GM12878 (cell line): ENCODE measurements around the gene EXOC3L1. TPM values are rescaled to one million over a fixed set of nuclear protein-coding genes. Genes with fewer than 3 reads are reported as not detected.

Source experiments
- ATAC-seq: fragments of 200-7000 bp; cut with Tn5 transposase; 3 replicates; pipeline ENCODE4 v1.9.1; 2020; ENCODE audit warnings: mild to moderate bottlenecking, moderate library complexity
- BruUV-seq: library from RNA; stranded (reverse); fragments of 400-500 nt; replicated peaks from 2 replicates; lab custom pipeline; 2021; lab: Mats Ljungman, UMichigan
- CTCF ChIA-PET: fragments of 300-600 bp; sonication (Branson Sonifier 250); formaldehyde crosslinking; extraction: SDS; loops from one replicate; lab custom pipeline; 2021; ENCODE audit warnings: inconsistent platforms; lab: Yijun Ruan, JAX
- POLR2A ChIA-PET: fragments of 350-600 bp; formaldehyde crosslinking; extraction: SDS; loops from one replicate; lab custom pipeline; 2021; ENCODE audit warnings: inconsistent platforms; lab: Charles Lee
- RAD21 ChIA-PET: fragments of 300-600 bp; sonication (Branson Sonifier 250); formaldehyde crosslinking; loops from one replicate; lab custom pipeline; 2023; ENCODE audit warnings: antibody characterized with exemption; ENCODE audit not compliant: unreplicated experiment; lab: Charles Lee
- SMC1A ChIA-PET: fragments of 300-600 bp; sonication (Branson Sonifier 250); formaldehyde crosslinking; loops from one replicate; lab custom pipeline; 2023; ENCODE audit not compliant: unreplicated experiment, uncharacterized antibody; lab: Charles Lee
- DNase-seq: peaks from one replicate; pipeline ENCODE4 v3.0.0-alpha.2; 2011; ENCODE audit warnings: low read depth, low spot score
- FAIRE-seq: peaks from 3 replicates; lab custom pipeline; 2011; peaks lifted over from hg19 to GRCh38; lab: Jason Lieb, UNC
- H2AFZ ChIP-seq: 2 replicates; pipeline ENCODE4 v1.6.0; 2011; ENCODE audit warnings: low read depth, low read length, control low read depth; ENCODE audit not compliant: control insufficient read depth
- H3K27ac ChIP-seq: 2 replicates; pipeline ENCODE4 v1.5.1; 2011; ENCODE audit warnings: control low read depth; ENCODE audit not compliant: control insufficient read depth, insufficient read depth
- H3K27me3 ChIP-seq, 2 experiments: replicated peaks in 1 of 2; 2 replicates each; pipeline versions ENCODE4 v1.6.0 to v1.6.1; 2011; ENCODE audit warnings: low read length in 1 of 2; ENCODE audit not compliant: control insufficient read depth in 2 of 2, insufficient read depth in 2 of 2
- H3K36me3 ChIP-seq, 2 experiments: 2 replicates each; pipeline ENCODE4 v1.5.1; 2011; ENCODE audit warnings: low read length in 1 of 2; ENCODE audit not compliant: control insufficient read depth in 2 of 2, insufficient read depth in 2 of 2
- H3K4me1 ChIP-seq: 2 replicates; pipeline ENCODE4 v1.6.1; 2011; ENCODE audit warnings: mild to moderate bottlenecking, low read length, moderate library complexity, mixed read lengths; ENCODE audit not compliant: control insufficient read depth, insufficient read depth
- H3K4me2 ChIP-seq: 2 replicates; pipeline ENCODE4 v1.6.0; 2011; ENCODE audit warnings: control low read depth; ENCODE audit not compliant: control insufficient read depth, insufficient read depth
- H3K4me3 ChIP-seq: fragments of 200-600 bp; sonication (generic); 2 replicates; pipeline ENCODE4 v1.5.1; 2016
- H3K79me2 ChIP-seq: 2 replicates; pipeline ENCODE4 v1.6.0; 2011; ENCODE audit warnings: low read length; ENCODE audit not compliant: control insufficient read depth, insufficient read depth
- H3K9ac ChIP-seq: 2 replicates; pipeline ENCODE4 v1.8.0; 2011; ENCODE audit warnings: low read length, control low read depth, mixed read lengths; ENCODE audit not compliant: control insufficient read depth, insufficient read depth
- H3K9me3 ChIP-seq: replicated peaks from 3 replicates; pipeline ENCODE4 v1.5.1; 2011; ENCODE audit warnings: mild to moderate bottlenecking, low read length; ENCODE audit not compliant: control insufficient read depth, insufficient read depth
- H4K20me1 ChIP-seq: 2 replicates; pipeline ENCODE4 v1.6.0; 2011; ENCODE audit not compliant: control insufficient read depth, insufficient read depth
- BCL3 ChIP-seq: IDR thresholded peaks from 2 replicates; pipeline ENCODE4 v1.6.1; 2011; ENCODE audit warnings: borderline replicate concordance, low read depth, mild to moderate bottlenecking, moderate library complexity, low read length; ENCODE audit not compliant: insufficient read depth, poor library complexity, severe bottlenecking
- CEBPB ChIP-seq, 2 experiments: fragments of 150-350 bp in 1 of 2; IDR thresholded peaks; 2 replicates each; pipeline ENCODE4 v1.6.1; 2012 to 2014; ENCODE audit warnings: low read depth in 2 of 2, low read length in 2 of 2, borderline replicate concordance in 1 of 2, inconsistent platforms in 1 of 2
- CHD1 ChIP-seq: IDR thresholded peaks from 2 replicates; pipeline ENCODE4 v1.6.1; 2012; ENCODE audit warnings: low read depth, low read length, improper control_type of control experiment
- CREM ChIP-seq: IDR thresholded peaks from 2 replicates; pipeline ENCODE4 v1.6.1; 2014; ENCODE audit warnings: antibody characterized with exemption, low read depth
- DPF2 ChIP-seq: fragments of 450-650 bp; IDR thresholded peaks from 2 replicates; pipeline ENCODE4 v1.6.1; 2017; ENCODE audit warnings: mild to moderate bottlenecking
- EGR1 ChIP-seq, 2 experiments: IDR thresholded peaks; 1 replicate in 1 of 2; 2 replicates in 1 of 2; pipeline ENCODE4 v1.6.1; 2011 to 2012; ENCODE audit warnings: low read depth in 2 of 2, low read length in 2 of 2, borderline replicate concordance in 1 of 2, mild to moderate bottlenecking in 1 of 2, moderate library complexity in 1 of 2
- GATAD2B ChIP-seq: fragments of 450-650 bp; conservative IDR thresholded peaks from 2 replicates; pipeline ENCODE4 v1.6.1; 2017; ENCODE audit warnings: low read depth, mild to moderate bottlenecking, moderate library complexity
- IKZF2 ChIP-seq, 2 experiments: fragments of 450-650 bp; IDR thresholded peaks; 2 replicates each; pipeline ENCODE4 v1.6.1; 2017; ENCODE audit warnings: mild to moderate bottlenecking in 2 of 2, moderate library complexity in 2 of 2
- IRF3 ChIP-seq: fragments of 450-650 bp; IDR thresholded peaks from 2 replicates; pipeline ENCODE4 v1.6.1; 2014; ENCODE audit warnings: mild to moderate bottlenecking
- NR2F1 ChIP-seq: fragments of 450-650 bp; conservative IDR thresholded peaks from 2 replicates; pipeline ENCODE4 v1.6.1; 2017; ENCODE audit warnings: mild to moderate bottlenecking
- POLR2AphosphoS2 ChIP-seq: IDR thresholded peaks from 2 replicates; pipeline ENCODE4 v1.6.1; 2011; ENCODE audit warnings: low read depth, mild to moderate bottlenecking, low read length, improper control_type of control experiment, moderate library complexity
- SMARCA5 ChIP-seq: fragments of 450-650 bp; IDR thresholded peaks from 2 replicates; pipeline ENCODE4 v1.6.1; 2017; ENCODE audit warnings: mild to moderate bottlenecking
- WGBS: methylation state at CpG from one replicate; pipeline ENCODE4 v1.1.6; 2016; ENCODE audit warnings: low lambda C conversion rate; ENCODE audit not compliant: insufficient replicate concordance, insufficient coverage; ENCODE audit errors: missing lambda C conversion rate; 5-methylcytosine and 5-hydroxymethylcytosine counted together
- in situ Hi-C: fragments of 300-500 bp; cut with MboI; formaldehyde crosslinking; loops from 9 replicates; pipeline ENCODE4 v1.14.3; 2018; ENCODE audit warnings: mixed read lengths
- intact Hi-C: fragments of 100-400 bp; cut with micrococcal nuclease; formaldehyde crosslinking; loops from one replicate; pipeline ENCODE4 v1.14.2; 2022; ENCODE audit not compliant: unreplicated experiment
- polyA plus RNA-seq, 11 experiments: library from polyadenylated mRNA; depleted of rRNA in 4 of 11; unstranded in 6 of 11; stranded (reverse) in 5 of 11; fragments of >200 nt; fragmentation: Nextera tagmentation in 4 of 11; fragmentation: Illumina TruSeq in 1 of 11; extraction: Ambion mirVana in 4 of 11; extraction: Trizol in 1 of 11; gene quantifications; 1 replicate in 1 of 11; 2 replicates in 10 of 11; pipeline versions ENCODE4 v1.2.1 to v1.2.3, GENCODE V29; 2011 to 2016; ENCODE audit warnings: inconsistent platforms in 2 of 11, missing spikeins in 2 of 11, low read depth in 1 of 11
- total RNA-seq, 4 experiments: library from RNA; depleted of rRNA in 3 of 4; stranded (reverse); fragments of >200 nt in 3 of 4; fragmentation: Illumina TruSeq in 1 of 4; extraction: Trizol in 1 of 4; gene quantifications; 2 replicates each; pipeline versions ENCODE4 v1.2.1 to v1.2.3, GENCODE V29; 2013 to 2021
- TF ChIP-seq, protein P1 (sequence below): IDR thresholded peaks from 2 replicates; pipeline ENCODE4 v1.6.1; 2012; ENCODE audit warnings: improper control_type of control experiment, low read depth, low read length; ENCODE audit not compliant: insufficient replicate concordance

Gene EXOC3L1
- total and polyA plus RNA-seq, 10 of the 15 experiments (the other 5 are each of a cell fraction or from before 2014, with no cell fraction given) = 0.07 to 0.42 TPM; not detected in 8

DNA sequence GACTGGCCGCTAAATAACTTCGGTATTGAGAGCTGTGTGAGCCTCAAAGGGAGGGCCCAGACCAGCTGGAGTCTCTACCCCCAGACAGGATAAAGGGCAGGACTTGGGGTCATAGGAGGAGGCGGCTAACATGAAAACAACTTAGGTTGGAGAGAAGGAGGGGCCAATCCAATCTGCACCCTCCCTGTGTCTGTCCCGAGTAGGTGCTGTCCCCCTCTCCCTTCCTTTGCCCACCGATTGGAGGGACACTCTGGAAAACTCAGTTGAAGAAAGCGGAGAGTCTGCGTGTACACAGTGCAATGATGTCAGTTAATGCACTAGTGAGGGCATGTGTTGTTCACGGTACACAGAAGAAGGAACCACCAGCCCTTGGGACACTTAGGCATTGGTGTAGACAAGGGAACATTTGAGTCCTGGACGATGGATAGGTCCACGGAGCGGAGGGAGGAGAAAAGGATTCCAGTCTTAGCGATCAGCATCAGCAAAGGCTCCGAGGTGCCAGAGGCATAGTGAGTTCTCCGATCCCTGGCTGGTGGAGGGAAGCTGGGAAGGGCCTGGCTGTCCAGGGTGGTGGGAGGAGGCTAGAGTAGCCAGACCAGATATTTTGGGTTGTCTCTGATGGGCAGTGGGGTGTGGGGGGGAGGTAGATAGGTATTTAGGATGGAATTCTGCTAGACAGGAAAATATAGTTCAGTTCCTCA, 18.8 kb downstream of the EXOC3L1 start:
- BruUV-seq = TSS peak; percentile 58
- RAD21 ChIA-PET = interaction anchor here (0.9 to 4.1 kb wide), 10 partner anchors 9 to 153 kb away, joined by 3 to 48 read pairs (median 4); partner anchors contain the start of genes E2F4, FBXL8, FHOD1 and TMEM208
- Histone ChIP-seq H3K27ac (peak overlapping the region; percentile 50), H2AFZ (peak overlapping the region; percentile 74), H3K9me3 (no peaks in the 10 kb centered on the region), H4K20me1 (no peaks in the 10 kb centered on the region), H3K4me3 (peak overlapping the region; percentile 73), H3K36me3 (no peaks in the 10 kb centered on the region), H3K4me1 (peaks cover 43% of the 10 kb centered on the region), H3K79me2 (no peaks in the 10 kb centered on the region), H3K4me2 (peak overlapping the region; percentile 95), H3K9ac (peak overlapping the region; percentile 69; the same call in 1 of the 2 replicates), H3K27me3 (peaks cover 0 to 5% of the 10 kb centered on the region in 2 experiments; a peak in 2 of 4 replicates)
- intact Hi-C loops = no loop called here
- ATAC-seq = peak; percentile 12
- FAIRE-seq = peak; percentile 41
- in situ Hi-C loops = no loop called here
- SMC1A ChIA-PET = interaction anchor here (1.0 to 4.1 kb wide), 3 partner anchors 12 to 153 kb away, joined by 3 to 48 read pairs (median 6); partner anchors contain the start of genes FBXL8 and TRADD
- no peak for DNase-seq
- POLR2A ChIA-PET = interaction anchor here (0.7 to 10.9 kb wide), 8 partner anchors 10 to 153 kb away, joined by 3 to 137 read pairs (median 4); partner anchors contain the start of genes FBXL8, FHOD1, HSF4 and TRADD
- CTCF ChIA-PET = interaction anchor here (0.8 to 5.4 kb wide), 11 partner anchors 8 to 215 kb away, joined by 3 to 60 read pairs (median 5); partner anchors contain the start of genes B3GNT9, EXOC3L1, FBXL8 and MATCAP1
- WGBS = 67% methylated on average over 14 of the region's 14 CpGs
- no peak for TF ChIP-seq CHD1
- 0 out of 2 replicates have a peak, but pooled peaks have one; percentile 9 for TF ChIP-seq DPF2
- no peak for TF ChIP-seq IRF3
- peak in 1 of 2 experiments; percentile 7; a peak in 1 of 4 replicates for TF ChIP-seq IKZF2 (IDR thresholded peaks at IDR 0.05)
- 0 out of 2 replicates have a peak, but pooled peaks have one; percentile 23 for TF ChIP-seq GATAD2B
- no peak; the same call in 1 of the 2 replicates for TF ChIP-seq POLR2AphosphoS2
- TF ChIP-seq SMARCA5 = 0 out of 2 replicates have a peak, but pooled peaks have one; percentile 30
- TF ChIP-seq CREM = no peak
- TF ChIP-seq EGR1 (IDR thresholded peaks at IDR 0.05; ENCODE audit: borderline replicate concordance in 1 of 2, low read depth in 2 of 2, low read length in 2 of 2) = no peak
- TF ChIP-seq, protein P1, sequence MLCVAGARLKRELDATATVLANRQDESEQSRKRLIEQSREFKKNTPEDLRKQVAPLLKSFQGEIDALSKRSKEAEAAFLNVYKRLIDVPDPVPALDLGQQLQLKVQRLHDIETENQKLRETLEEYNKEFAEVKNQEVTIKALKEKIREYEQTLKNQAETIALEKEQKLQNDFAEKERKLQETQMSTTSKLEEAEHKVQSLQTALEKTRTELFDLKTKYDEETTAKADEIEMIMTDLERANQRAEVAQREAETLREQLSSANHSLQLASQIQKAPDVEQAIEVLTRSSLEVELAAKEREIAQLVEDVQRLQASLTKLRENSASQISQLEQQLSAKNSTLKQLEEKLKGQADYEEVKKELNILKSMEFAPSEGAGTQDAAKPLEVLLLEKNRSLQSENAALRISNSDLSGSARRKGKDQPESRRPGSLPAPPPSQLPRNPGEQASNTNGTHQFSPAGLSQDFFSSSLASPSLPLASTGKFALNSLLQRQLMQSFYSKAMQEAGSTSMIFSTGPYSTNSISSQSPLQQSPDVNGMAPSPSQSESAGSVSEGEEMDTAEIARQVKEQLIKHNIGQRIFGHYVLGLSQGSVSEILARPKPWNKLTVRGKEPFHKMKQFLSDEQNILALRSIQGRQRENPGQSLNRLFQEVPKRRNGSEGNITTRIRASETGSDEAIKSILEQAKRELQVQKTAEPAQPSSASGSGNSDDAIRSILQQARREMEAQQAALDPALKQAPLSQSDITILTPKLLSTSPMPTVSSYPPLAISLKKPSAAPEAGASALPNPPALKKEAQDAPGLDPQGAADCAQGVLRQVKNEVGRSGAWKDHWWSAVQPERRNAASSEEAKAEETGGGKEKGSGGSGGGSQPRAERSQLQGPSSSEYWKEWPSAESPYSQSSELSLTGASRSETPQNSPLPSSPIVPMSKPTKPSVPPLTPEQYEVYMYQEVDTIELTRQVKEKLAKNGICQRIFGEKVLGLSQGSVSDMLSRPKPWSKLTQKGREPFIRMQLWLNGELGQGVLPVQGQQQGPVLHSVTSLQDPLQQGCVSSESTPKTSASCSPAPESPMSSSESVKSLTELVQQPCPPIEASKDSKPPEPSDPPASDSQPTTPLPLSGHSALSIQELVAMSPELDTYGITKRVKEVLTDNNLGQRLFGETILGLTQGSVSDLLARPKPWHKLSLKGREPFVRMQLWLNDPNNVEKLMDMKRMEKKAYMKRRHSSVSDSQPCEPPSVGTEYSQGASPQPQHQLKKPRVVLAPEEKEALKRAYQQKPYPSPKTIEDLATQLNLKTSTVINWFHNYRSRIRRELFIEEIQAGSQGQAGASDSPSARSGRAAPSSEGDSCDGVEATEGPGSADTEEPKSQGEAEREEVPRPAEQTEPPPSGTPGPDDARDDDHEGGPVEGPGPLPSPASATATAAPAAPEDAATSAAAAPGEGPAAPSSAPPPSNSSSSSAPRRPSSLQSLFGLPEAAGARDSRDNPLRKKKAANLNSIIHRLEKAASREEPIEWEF = no peak
- no peak for TF ChIP-seq BCL3
- no peak for TF ChIP-seq CEBPB (IDR thresholded peaks at IDR 0.05; ENCODE audit: borderline replicate concordance in 1 of 2, low read depth in 2 of 2, low read length in 2 of 2)
- peak; percentile 56; the same call in 1 of the 2 replicates for TF ChIP-seq NR2F1
